Stimulated activated CD4-positive, alpha-beta T cell treated with anti-CD3 and anti-CD28 coated beads, Interleukin-4, amount 100 ng/mL, for 48 hours (primary cell): ENCODE results near the gene SDHC.
"Not testable (repeated sequence)": the region's sequence is repeated elsewhere in the genome, so short reads cannot be mapped to it uniquely, and the experiment has no call there.

ENCODE experiments used
- DNase-seq, 2 donors: peaks; one replicate each; pipeline ENCODE4 v3.0.0-alpha.2; 2020; ENCODE audit warnings: low read depth in 2 of 2

SDHC gene

GRCh38 chr1:161311595-161312181, 2.5 kb upstream of the SDHC start:
- DNase-seq, result no peak

GRCh38 chr1:161313554-161314200, 504 bp upstream of the SDHC start:
- DNase-seq, result no peak

- DNase-seq, result not testable (repeated sequence)
Observed at GRCh38 chr1:161315841-161316674, 1.9 kb downstream of the SDHC start.

- no peak for DNase-seq
Observed at GRCh38 chr1:161324020-161324419, 9.8 kb downstream of the SDHC start.

GRCh38 chr1:161330346-161330745, 16.2 kb downstream of the SDHC start:
- no peak for DNase-seq

- DNase-seq, result no peak
Observed at GRCh38 chr1:161333166-161333565, 19.0 kb downstream of the SDHC start.

GRCh38 chr1:161335796-161336195, 21.6 kb downstream of the SDHC start:
- DNase-seq, result no peak

GRCh38 chr1:161342177-161342576, 28.0 kb downstream of the SDHC start:
- no peak for DNase-seq

GRCh38 chr1:161342821-161343220, 28.6 kb downstream of the SDHC start:
- DNase-seq, result no peak

GRCh38 chr1:161350671-161351070, 36.5 kb downstream of the SDHC start:
- DNase-seq, result no peak

- DNase-seq, result no peak
Observed at GRCh38 chr1:161351482-161351881, 37.3 kb downstream of the SDHC start.

GRCh38 chr1:161357073-161357472, 42.9 kb downstream of the SDHC start:
- no peak for DNase-seq

GRCh38 chr1:161359291-161359690, 45.1 kb downstream of the SDHC start:
- DNase-seq, result no peak

- no peak for DNase-seq
Observed at GRCh38 chr1:161364332-161364731, 50.2 kb downstream of the SDHC start.

GRCh38 chr1:161365207-161365606, 51.0 kb downstream of the SDHC start:
- DNase-seq, result no peak

- DNase-seq, result no peak
Observed at GRCh38 chr1:161367684-161368400, 53.7 kb downstream of the SDHC start, which contains the start of gene CFAP126. CFAP126 (minus strand) TSS chr1:161367876; CDS start chr1:161367868, 8 bp downstream.

GRCh38 chr1:161373442-161373841, 59.3 kb downstream of the SDHC start:
- no peak for DNase-seq

- no peak for DNase-seq
Observed at GRCh38 chr1:161374373-161374772, 60.2 kb downstream of the SDHC start.

- no peak for DNase-seq
Observed at GRCh38 chr1:161378014-161378413, 63.8 kb downstream of the SDHC start.

- no peak for DNase-seq
Observed at GRCh38 chr1:161379071-161379470, 64.9 kb downstream of the SDHC start.

GRCh38 chr1:161381707-161382106, 67.5 kb downstream of the SDHC start:
- no peak for DNase-seq
